ENCODE results near the gene C17orf67. TPM values are rescaled to one million over a fixed set of nuclear protein-coding genes. Genes with fewer than 3 reads are reported as not detected.

The C17orf67 gene
- total and polyA plus RNA-seq, 9 of the 15 experiments (the other 6 are each of a cell fraction or from before 2014, with no cell fraction given) = 0.07 to 1.7 (median 0.59) TPM

DNA sequence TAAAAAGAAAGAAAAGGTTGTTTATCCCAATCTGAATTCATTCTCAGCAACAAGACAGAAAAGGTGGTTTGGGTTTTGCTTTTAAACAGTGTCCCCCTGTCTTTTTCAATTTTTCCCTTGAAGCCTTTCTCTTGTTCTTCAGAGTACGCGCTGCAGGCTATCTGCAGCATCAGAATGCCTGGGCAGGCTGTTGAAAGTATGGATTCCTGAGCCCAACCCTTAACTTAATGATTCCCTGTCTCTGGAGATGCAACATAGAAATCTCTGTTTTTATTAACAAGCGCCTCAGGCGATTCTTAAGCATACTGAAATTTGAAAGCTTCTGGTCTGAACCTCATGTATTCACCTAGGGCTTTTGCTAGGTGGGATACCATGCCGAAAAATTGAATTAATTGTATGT, 32.4 kb upstream of the C17orf67 start:
- FAIRE-seq (no peak), DNase-seq (ENCODE audit: extremely low read depth in 1 of 4, low spot score in 3 of 4) (no peak), ATAC-seq (no peak)
- no peaks in the 10 kb centered on the region for H3K9me3 ChIP-seq (replicated peaks; ENCODE audit: control insufficient read depth, insufficient read depth, low read depth, low read length)
- no TSS peak for BruUV-seq (replicated peaks)
- TF ChIP-seq, protein P1, sequence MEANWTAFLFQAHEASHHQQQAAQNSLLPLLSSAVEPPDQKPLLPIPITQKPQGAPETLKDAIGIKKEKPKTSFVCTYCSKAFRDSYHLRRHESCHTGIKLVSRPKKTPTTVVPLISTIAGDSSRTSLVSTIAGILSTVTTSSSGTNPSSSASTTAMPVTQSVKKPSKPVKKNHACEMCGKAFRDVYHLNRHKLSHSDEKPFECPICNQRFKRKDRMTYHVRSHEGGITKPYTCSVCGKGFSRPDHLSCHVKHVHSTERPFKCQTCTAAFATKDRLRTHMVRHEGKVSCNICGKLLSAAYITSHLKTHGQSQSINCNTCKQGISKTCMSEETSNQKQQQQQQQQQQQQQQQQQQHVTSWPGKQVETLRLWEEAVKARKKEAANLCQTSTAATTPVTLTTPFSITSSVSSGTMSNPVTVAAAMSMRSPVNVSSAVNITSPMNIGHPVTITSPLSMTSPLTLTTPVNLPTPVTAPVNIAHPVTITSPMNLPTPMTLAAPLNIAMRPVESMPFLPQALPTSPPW (CRISPR knock-in tag; IDR thresholded peaks at IDR 0.05) = no peak
- TF ChIP-seq ZNF3 (CRISPR knock-in tag; IDR thresholded peaks at IDR 0.05) (no peak), POLR2AphosphoS5 (IDR thresholded peaks at IDR 0.05; ENCODE audit: control insufficient read depth, insufficient read depth, low read depth, low read length) (no peak), RFX7 (CRISPR knock-in tag; IDR thresholded peaks at IDR 0.05) (no peak), SNRNP70 (optimal IDR thresholded peaks at IDR 0.05; ENCODE audit: low read depth, low read length) (no peak), POLR2G (IDR thresholded peaks at IDR 0.05; ENCODE audit: low read depth, low read length) (no peak), NELFE (IDR thresholded peaks at IDR 0.05; ENCODE audit: insufficient read depth, insufficient read length) (no peak), BRCA1 (IDR thresholded peaks at IDR 0.05) (no peak), BRCA1 (CRISPR knock-in tag; IDR thresholded peaks at IDR 0.05) (no peak), ZNF165 (CRISPR knock-in tag; IDR thresholded peaks at IDR 0.05; ENCODE audit: borderline replicate concordance) (no peak), ZSCAN29 (IDR thresholded peaks at IDR 0.05) (no peak)
- TF ChIP-seq, protein P2, sequence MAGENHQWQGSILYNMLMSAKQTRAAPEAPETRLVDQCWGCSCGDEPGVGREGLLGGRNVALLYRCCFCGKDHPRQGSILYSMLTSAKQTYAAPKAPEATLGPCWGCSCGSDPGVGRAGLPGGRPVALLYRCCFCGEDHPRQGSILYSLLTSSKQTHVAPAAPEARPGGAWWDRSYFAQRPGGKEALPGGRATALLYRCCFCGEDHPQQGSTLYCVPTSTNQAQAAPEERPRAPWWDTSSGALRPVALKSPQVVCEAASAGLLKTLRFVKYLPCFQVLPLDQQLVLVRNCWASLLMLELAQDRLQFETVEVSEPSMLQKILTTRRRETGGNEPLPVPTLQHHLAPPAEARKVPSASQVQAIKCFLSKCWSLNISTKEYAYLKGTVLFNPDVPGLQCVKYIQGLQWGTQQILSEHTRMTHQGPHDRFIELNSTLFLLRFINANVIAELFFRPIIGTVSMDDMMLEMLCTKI (IDR thresholded peaks at IDR 0.05; ENCODE audit: partially characterized antibody) = no peak
- TF ChIP-seq, protein P3, sequence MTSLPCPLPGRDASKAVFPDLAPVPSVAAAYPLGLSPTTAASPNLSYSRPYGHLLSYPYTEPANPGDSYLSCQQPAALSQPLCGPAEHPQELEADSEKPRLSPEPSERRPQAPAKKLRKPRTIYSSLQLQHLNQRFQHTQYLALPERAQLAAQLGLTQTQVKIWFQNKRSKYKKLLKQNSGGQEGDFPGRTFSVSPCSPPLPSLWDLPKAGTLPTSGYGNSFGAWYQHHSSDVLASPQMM (CRISPR knock-in tag; IDR thresholded peaks at IDR 0.05) = no peak
- ChIA-PET CTCF (ENCODE audit: low intra/inter-chr PET ratio) (interaction anchor here (1.0 kb wide), 1 partner anchor 46 kb away, joined by 3 read pairs; no protein-coding TSS in a partner anchor), POLR2A (no interaction called here)
- no peak overlapping the region for H3K9ac ChIP-seq (ENCODE audit: insufficient read depth in 1 of 2, low read depth in 2 of 2, low read length in 2 of 2)
- no peak overlapping the region for H2AFZ ChIP-seq (ENCODE audit: low read depth, low read length)
- WGBS (ENCODE audit: insufficient coverage, low coverage, missing lambda C conversion rate) = 90% methylated on average over 5 of the region's 5 CpGs
- H3K79me2 ChIP-seq (ENCODE audit: control insufficient read depth, insufficient read depth, low read length) = no peaks in the 10 kb centered on the region
- H3K27ac ChIP-seq (ENCODE audit: extremely low read depth, low read depth, low read length) = no peak overlapping the region
- intact Hi-C loops (cut with micrococcal nuclease) (loop anchor here (1.0 kb wide), 1 partner anchor 47 kb away; no protein-coding TSS in a partner anchor), in situ Hi-C loops (cut with MboI) (no loop called here)
- peaks cover 41% of the 10 kb centered on the region for H3K36me3 ChIP-seq (ENCODE audit: control insufficient read depth, insufficient read depth, low read length)
- H3K4me2 ChIP-seq (ENCODE audit: insufficient read depth, low read length) = no peak overlapping the region
- no peaks in the 10 kb centered on the region for H3K9me1 ChIP-seq (ENCODE audit: control insufficient read depth, insufficient read depth, low read length)
- H3K4me1 ChIP-seq (replicated peaks in 1 of 2; ENCODE audit: control insufficient read depth in 2 of 2, insufficient read depth in 2 of 2, low read length in 2 of 2) = no peaks in the 10 kb centered on the region
- no peaks in the 10 kb centered on the region for H3K27me3 ChIP-seq (ENCODE audit: control insufficient read depth in 2 of 2, insufficient read depth in 2 of 2, low read length in 2 of 2)
- H4K20me1 ChIP-seq (replicated peaks; ENCODE audit: control insufficient read depth, insufficient read depth, low read length) = no peaks in the 10 kb centered on the region
- H3K4me3 ChIP-seq = no peak overlapping the region

Measured in K562 (cell line).